D721Med (cell line): ENCODE results near the gene GRIA1.

Experiments
- DNase-seq: peaks from one replicate; pipeline ENCODE4 v3.0.0; 2011; ENCODE audit warnings: low spot score; ENCODE audit not compliant: insufficient read length
- FAIRE-seq: peaks from 2 replicates; lab custom pipeline; 2011; peaks lifted over from hg19 to GRCh38; lab: Jason Lieb, UNC
- CTCF ChIP-seq: IDR thresholded peaks from 2 replicates; pipeline ENCODE4 v1.5.1; 2012; ENCODE audit warnings: mild to moderate bottlenecking, control low read depth; ENCODE audit not compliant: insufficient read depth; ENCODE audit errors: missing control alignments

GRIA1 gene

GRCh38 chr5:153476767-153477166, 13.7 kb upstream of the GRIA1 start:
- DNase-seq = no peak
- no peak for FAIRE-seq
- TF ChIP-seq CTCF = no peak

GRCh38 chr5:153480401-153480800, 10.1 kb upstream of the GRIA1 start:
- FAIRE-seq (no peak), DNase-seq (no peak)
- no peak for TF ChIP-seq CTCF

- no peak for DNase-seq
- no peak for FAIRE-seq
- TF ChIP-seq CTCF = no peak
These were observed 7.0 kb upstream of the GRIA1 start for GRCh38 chr5:153483482-153483881.

- no peak for TF ChIP-seq CTCF
- DNase-seq (no peak), FAIRE-seq (no peak)
These were observed 4.8 kb upstream of the GRIA1 start for GRCh38 chr5:153485641-153486040.

GRCh38 chr5:153486771-153487170, 3.7 kb upstream of the GRIA1 start:
- TF ChIP-seq CTCF = no peak
- DNase-seq = no peak
- FAIRE-seq = no peak

GRCh38 chr5:153489611-153490010, 859 bp upstream of the GRIA1 start:
- DNase-seq (no peak), FAIRE-seq (no peak)
- no peak for TF ChIP-seq CTCF

GRCh38 chr5:153491038-153491744, 721 bp downstream of the GRIA1 start:
- no peak for DNase-seq
- TF ChIP-seq CTCF = no peak
- no peak for FAIRE-seq
